ENCODE measurements around the gene RNU6-8. TPM values are rescaled to one million over a fixed set of nuclear protein-coding genes. Genes with fewer than 3 reads are reported as not detected.

The RNU6-8 gene
- total RNA-seq, 1 experiment from 2014 or later: not detected

DNA sequence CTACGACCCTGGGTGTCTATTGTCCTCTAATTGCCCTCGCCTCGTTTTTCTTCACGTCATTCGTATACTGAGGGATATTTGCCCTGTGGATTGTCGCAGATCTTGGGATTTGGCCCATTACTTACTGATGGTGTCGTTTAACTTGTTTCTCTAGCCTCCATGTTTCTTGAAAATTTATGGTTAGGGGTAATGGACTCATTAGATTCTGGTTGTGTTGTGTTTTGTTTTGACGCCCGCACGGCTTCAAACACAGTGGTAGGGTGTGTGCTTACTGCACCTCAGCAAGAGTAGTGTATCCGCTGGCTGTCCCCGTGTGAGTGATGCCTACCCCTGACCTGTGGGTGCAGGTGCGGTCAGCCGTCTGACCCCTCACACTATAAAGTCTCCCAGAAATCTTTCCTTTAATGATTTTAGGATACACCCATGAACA lies 874 bp upstream of the RNU6-8 start:
- Histone ChIP-seq H2BK20ac (ENCODE audit: low read depth, low read length, poor library complexity, severe bottlenecking) (no peak overlapping the region), H4K91ac (ENCODE audit: insufficient read length, low read depth, low read length) (no peak overlapping the region), H3K9me3 (ENCODE audit: control insufficient read depth, low read depth, low read length) (no peaks in the 10 kb centered on the region), H3K79me2 (ENCODE audit: insufficient read depth, low read length) (no peaks in the 10 kb centered on the region), H3K14ac (ENCODE audit: insufficient read depth, low read length) (no peak overlapping the region), H3K4ac (ENCODE audit: low read depth, low read length) (no peak overlapping the region), H3K4me1 (ENCODE audit: insufficient read depth, low read length) (no peaks in the 10 kb centered on the region), H4K20me1 (ENCODE audit: control insufficient read depth, insufficient read depth, insufficient read length) (no peaks in the 10 kb centered on the region), H3K56ac (ENCODE audit: insufficient read length, low read depth, low read length) (no peak overlapping the region), H2BK120ac (ENCODE audit: low read depth, low read length, poor library complexity, severe bottlenecking) (no peak overlapping the region), H3K23ac (ENCODE audit: insufficient read length, low read depth, low read length) (no peak overlapping the region), H2BK12ac (ENCODE audit: insufficient read length, low read depth, low read length) (no peak overlapping the region), H2AK5ac (ENCODE audit: insufficient read length, low read length) (no peak overlapping the region), H3K23me2 (ENCODE audit: insufficient read length, low read depth, low read length, poor library complexity, severe bottlenecking) (peaks cover 15% of the 10 kb centered on the region), H3K27ac (ENCODE audit: insufficient read length, low read depth, low read length) (no peak overlapping the region), H3K79me1 (ENCODE audit: insufficient read depth, low read depth, low read length, poor library complexity, severe bottlenecking) (no peaks in the 10 kb centered on the region), H3K27me3 (ENCODE audit: insufficient read depth, low read length) (no peaks in the 10 kb centered on the region), H3K9ac (ENCODE audit: extremely low read depth, insufficient read length, low read length) (peak overlapping the region; percentile 33), H3K4me2 (ENCODE audit: insufficient read depth, insufficient read length, low read length) (peak overlapping the region; percentile 98), H3K18ac (ENCODE audit: insufficient read length, low read depth, low read length) (no peak overlapping the region), H2AFZ (ENCODE audit: low read length) (peak overlapping the region; percentile 79), H4K8ac (replicated peaks; ENCODE audit: insufficient read length, low read depth, low read length) (no peak overlapping the region), H2BK15ac (ENCODE audit: low read depth, low read length) (no peak overlapping the region), H3T11ph (ENCODE audit: low read length) (no peak overlapping the region), H2BK5ac (ENCODE audit: insufficient read length, low read length) (no peak overlapping the region), H4K5ac (ENCODE audit: insufficient read length, low read depth, low read length) (no peak overlapping the region)
- Mint-ChIP-seq H3K9me3 (no peaks in the 10 kb centered on the region; a peak in 1 of 5 replicates), H3K4me1 (peaks cover 25 to 28% of the 10 kb centered on the region in 2 experiments), H3K27me3 (ENCODE audit: low read depth) (peaks cover 10% of the 10 kb centered on the region), H3K36me3 (ENCODE audit: insufficient read depth in 1 of 3, low read depth in 3 of 3) (no peaks in the 10 kb centered on the region), H3K27ac (peak overlapping the region in 2 of 3 experiments; percentile 42 to 70; a peak in 3 of 7 replicates), H3K4me3 (peak overlapping the region; percentile 76 to 97)
- DNase-seq: peak; percentile 27
- TF ChIP-seq CTCF (conservative IDR thresholded peaks at IDR 0.05): no peak
- no CpG with 5 or more reads among the region's 14 CpGs for WGBS (ENCODE audit: extremely low coverage, insufficient read length, low lambda C conversion rate)

Data from H9 (cell line).